H1 (cell line): ENCODE results near the gene ROBO2. TPM values are rescaled to one million over a fixed set of nuclear protein-coding genes. Genes with fewer than 3 reads are reported as not detected.

Experiments
- EP300 ChIP-seq, 2 experiments: IDR thresholded peaks; 1 replicate in 1 of 2; 2 replicates in 1 of 2; pipeline ENCODE4 v1.6.1; 2011 to 2012; ENCODE audit warnings: low read depth in 2 of 2, low read length in 2 of 2, mild to moderate bottlenecking in 2 of 2, borderline replicate concordance in 1 of 2, inconsistent platforms in 1 of 2, moderate library complexity in 1 of 2
- HDAC6 ChIP-seq: IDR thresholded peaks from one replicate; pipeline ENCODE4 v1.7.1; 2012; ENCODE audit warnings: low read depth, mild to moderate bottlenecking, inconsistent platforms, low read length, moderate library complexity
- NRF1 ChIP-seq: IDR thresholded peaks from 2 replicates; pipeline ENCODE4 v1.6.1; 2011; ENCODE audit warnings: mild to moderate bottlenecking, low read depth, low read length, improper control_type of control experiment
- POLR2A ChIP-seq, 2 experiments: IDR thresholded peaks; 1 replicate in 1 of 2; 2 replicates in 1 of 2; pipeline ENCODE4 v1.6.1; 2011; ENCODE audit warnings: low read depth in 2 of 2, low read length in 2 of 2, mild to moderate bottlenecking in 2 of 2; ENCODE audit errors: control extremely low read depth in 1 of 2
- SP2 ChIP-seq: IDR thresholded peaks from 2 replicates; pipeline ENCODE4 v1.6.1; 2012; ENCODE audit warnings: mild to moderate bottlenecking, low read length, inconsistent platforms
- TAF1 ChIP-seq: IDR thresholded peaks from 2 replicates; pipeline ENCODE4 v1.6.1; 2011; ENCODE audit warnings: mild to moderate bottlenecking, low read depth, low read length
- polyA plus RNA-seq, 7 experiments: library from polyadenylated mRNA; depleted of rRNA in 3 of 7; stranded (reverse) in 5 of 7; unstranded in 2 of 7; fragments of >200 nt in 5 of 7; fragments of 200-250 nt in 2 of 7; gene quantifications; 1 replicate in 5 of 7; 2 replicates in 1 of 7; 4 replicates in 1 of 7; pipeline versions ENCODE4 v1.2.1 to v1.2.3, GENCODE V29; 2011 to 2013; ENCODE audit warnings: missing spikeins in 2 of 7, mixed read lengths in 2 of 7
- total RNA-seq: library from RNA; stranded (reverse); fragmentation: NEBNext Ultra II Directional; extraction: Animal tissue kit (Norgen Biotek cat#: 25700); gene quantifications from 2 replicates; pipeline ENCODE4 v1.2.1, GENCODE V29; 2021

The ROBO2 gene
- total and polyA plus RNA-seq, 2 of the 8 experiments (the other 6 are each of a cell fraction or from before 2014, with no cell fraction given) = 1.5 to 2.9 TPM

- no peak for TF ChIP-seq SP2
- no peak for TF ChIP-seq EP300 (IDR thresholded peaks at IDR 0.05; ENCODE audit: borderline replicate concordance in 1 of 2, low read depth in 2 of 2, low read length in 2 of 2)
- no peak for TF ChIP-seq POLR2A (IDR thresholded peaks at IDR 0.05; ENCODE audit: control extremely low read depth in 1 of 2, low read depth in 2 of 2, low read length in 2 of 2)
- TF ChIP-seq TAF1 = no peak
- no peak for TF ChIP-seq NRF1
- TF ChIP-seq HDAC6 = no peak
Observed at GRCh38 chr3:77328690-77329089, 288.8 kb downstream of the ROBO2 start (continued).
